GM21447 (cell line): Measurements from ENCODE around the gene PRAF2.
A peak's percentile ranks its signal among the peaks of the same experiment; 100 is the strongest.

Source experiments
- ATAC-seq: cut with Tn5 transposase; IDR thresholded peaks from one replicate; pipeline ENCODE4 v1.9.1; 2021; ENCODE audit not compliant: unreplicated experiment

The PRAF2 gene

GRCh38 chrX:49073601-49074575 is at the start of gene PRAF2:
PRAF2 (minus strand) TSS chrX:49074002; CDS start chrX:49073987, 15 bp downstream.
- peak; percentile 93 for ATAC-seq

GRCh38 chrX:49122499-49122898 is 48.7 kb upstream of the PRAF2 start:
- no peak for ATAC-seq

- ATAC-seq, result no peak
Observed at GRCh38 chrX:49120091-49120490, 46.3 kb upstream of the PRAF2 start.

GRCh38 chrX:49117581-49117980 is 43.8 kb upstream of the PRAF2 start:
- ATAC-seq, result no peak

- no peak for ATAC-seq
Observed at GRCh38 chrX:49116716-49117115, 42.9 kb upstream of the PRAF2 start.

- ATAC-seq, result no peak
Observed at GRCh38 chrX:49116076-49116475, 42.3 kb upstream of the PRAF2 start.

- no peak for ATAC-seq
Observed at GRCh38 chrX:49111791-49112190, 38.0 kb upstream of the PRAF2 start.

- ATAC-seq, result no peak
Observed at GRCh38 chrX:49110417-49110816, 36.6 kb upstream of the PRAF2 start.

GRCh38 chrX:49108641-49109040 is 34.8 kb upstream of the PRAF2 start:
- ATAC-seq, result no peak

GRCh38 chrX:49106930-49107329 is 33.1 kb upstream of the PRAF2 start:
- ATAC-seq, result no peak

- no peak for ATAC-seq
Observed at GRCh38 chrX:49106296-49106695, 32.5 kb upstream of the PRAF2 start.

- ATAC-seq, result no peak
Observed at GRCh38 chrX:49103637-49104036, 29.8 kb upstream of the PRAF2 start.

GRCh38 chrX:49102190-49102589 is 28.4 kb upstream of the PRAF2 start:
- no peak for ATAC-seq

- no peak for ATAC-seq
Observed at GRCh38 chrX:49101629-49101984, 27.8 kb upstream of the PRAF2 start.

GRCh38 chrX:49100704-49101628 is 27.2 kb upstream of the PRAF2 start:
- ATAC-seq, result peak; percentile 93

GRCh38 chrX:49096419-49096818 is 22.6 kb upstream of the PRAF2 start:
- no peak for ATAC-seq

- ATAC-seq, result no peak
Observed at GRCh38 chrX:49089553-49089952, 15.8 kb upstream of the PRAF2 start.

- no peak for ATAC-seq
Observed at GRCh38 chrX:49082271-49082871, 8.6 kb upstream of the PRAF2 start.

- ATAC-seq, result peak; percentile 83
Observed at GRCh38 chrX:49079489-49080428, 6.0 kb upstream of the PRAF2 start, which contains the start of gene WDR45. WDR45 (minus strand) TSS chrX:49079887; CDS start chrX:49078095, 1,792 bp downstream.

GRCh38 chrX:49077941-49078340 is 4.1 kb upstream of the PRAF2 start:
- ATAC-seq, result no peak
